GM12891 (cell line): ENCODE data around the gene ADAT3.

Source experiments
- DNase-seq: peaks from one replicate; pipeline ENCODE4 v3.0.0; 2011; ENCODE audit warnings: low spot score; ENCODE audit not compliant: insufficient read length
- FAIRE-seq: peaks from 2 replicates; lab custom pipeline; 2011; peaks lifted over from hg19 to GRCh38; lab: Jason Lieb, UNC
- PAX5 ChIP-seq: IDR thresholded peaks from 2 replicates; pipeline ENCODE4 v1.6.1; 2011; ENCODE audit warnings: low read length, moderate library complexity, mild to moderate bottlenecking; ENCODE audit not compliant: insufficient read depth, severe bottlenecking
- POLR2A ChIP-seq: IDR thresholded peaks from 2 replicates; pipeline ENCODE4 v1.6.1; 2011; ENCODE audit warnings: low read depth, low read length, control low read depth
- POLR2AphosphoS5 ChIP-seq: IDR thresholded peaks from 2 replicates; pipeline ENCODE4 v1.6.1; 2011; ENCODE audit warnings: low read depth, low read length, control low read depth
- POU2F2 ChIP-seq: IDR thresholded peaks from 2 replicates; pipeline ENCODE4 v1.6.1; 2011; ENCODE audit warnings: low read depth, mild to moderate bottlenecking, control low read depth, low read length, moderate library complexity
- SPI1 ChIP-seq: IDR thresholded peaks from 2 replicates; pipeline ENCODE4 v1.6.1; 2011; ENCODE audit warnings: low read depth, low read length, control low read depth
- TAF1 ChIP-seq: IDR thresholded peaks from 2 replicates; pipeline ENCODE4 v1.6.1; 2011; ENCODE audit warnings: low read depth, low read length, control low read depth

ADAT3 gene

DNA sequence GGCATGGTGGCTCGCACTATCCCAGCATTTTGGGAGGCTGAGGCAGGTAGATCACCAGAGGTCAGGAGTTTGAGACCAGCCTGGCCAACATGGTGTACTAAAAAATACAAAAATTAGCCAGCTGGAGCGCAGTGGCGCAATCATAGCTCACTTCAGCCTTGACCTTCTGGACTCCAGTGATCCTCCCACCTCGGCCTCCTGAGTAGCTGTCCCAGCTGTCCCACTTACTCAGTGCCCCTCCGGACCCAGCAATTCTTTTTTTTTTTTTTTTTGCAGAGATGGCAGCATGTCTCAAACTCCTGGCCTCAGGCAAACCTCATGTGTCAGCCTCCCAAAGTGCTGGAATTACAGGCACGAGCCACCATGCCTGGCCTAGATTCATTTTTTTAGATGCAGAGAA, 2.3 kb upstream of the ADAT3 start:
- TF ChIP-seq PAX5, result no peak
- no peak for TF ChIP-seq POLR2A
- TF ChIP-seq TAF1, result no peak
- no peak for TF ChIP-seq POLR2AphosphoS5
- TF ChIP-seq POU2F2, result no peak
- no peak for TF ChIP-seq SPI1
- FAIRE-seq (no peak), DNase-seq (no peak)

DNA sequence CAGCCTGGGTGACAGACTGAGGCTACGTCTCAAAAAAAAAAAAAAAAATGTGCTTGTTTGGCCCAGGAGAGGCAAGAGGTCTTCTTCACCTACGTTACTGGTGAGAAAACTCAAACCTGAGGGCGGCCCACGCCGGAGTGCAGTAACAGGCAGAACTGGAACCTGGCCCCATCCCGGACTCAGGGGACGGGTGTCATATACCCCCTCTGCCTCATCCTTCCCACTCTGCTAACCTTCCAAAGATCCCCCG, 414 bp upstream of the ADAT3 start:
- FAIRE-seq (no peak), DNase-seq (no peak)
- TF ChIP-seq PAX5, result no peak
- no peak for TF ChIP-seq TAF1
- no peak for TF ChIP-seq SPI1

DNA sequence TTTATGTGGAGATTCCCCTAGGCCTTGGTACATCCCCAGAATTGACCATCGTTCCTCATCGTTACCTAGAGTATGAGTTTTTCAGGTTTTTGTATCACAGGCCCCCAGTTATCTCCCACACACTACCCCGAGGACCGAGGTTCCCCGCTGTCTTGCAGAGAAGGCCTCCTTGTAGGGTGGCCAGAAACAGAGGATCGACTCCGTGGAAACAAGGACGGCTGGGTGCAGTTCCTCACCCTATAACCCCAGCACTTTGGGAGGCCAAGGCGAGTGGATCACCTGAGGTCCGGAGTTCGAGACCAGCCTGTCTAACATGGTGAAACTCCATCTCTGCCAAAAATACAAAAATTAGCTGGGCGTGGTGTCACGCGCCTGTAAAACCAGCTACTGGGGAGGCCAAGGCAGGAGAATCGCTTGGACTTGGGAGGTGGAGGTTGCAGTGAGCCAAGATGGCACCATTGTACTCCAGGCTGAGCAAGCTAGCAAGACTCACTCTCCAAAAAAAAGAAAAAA, 720 bp downstream of the ADAT3 start:
- DNase-seq (no peak), FAIRE-seq (peak; percentile 28)
- TF ChIP-seq POLR2A (no peak), PAX5 (no peak), SPI1 (no peak), TAF1 (no peak), POU2F2 (no peak), POLR2AphosphoS5 (no peak)

DNA sequence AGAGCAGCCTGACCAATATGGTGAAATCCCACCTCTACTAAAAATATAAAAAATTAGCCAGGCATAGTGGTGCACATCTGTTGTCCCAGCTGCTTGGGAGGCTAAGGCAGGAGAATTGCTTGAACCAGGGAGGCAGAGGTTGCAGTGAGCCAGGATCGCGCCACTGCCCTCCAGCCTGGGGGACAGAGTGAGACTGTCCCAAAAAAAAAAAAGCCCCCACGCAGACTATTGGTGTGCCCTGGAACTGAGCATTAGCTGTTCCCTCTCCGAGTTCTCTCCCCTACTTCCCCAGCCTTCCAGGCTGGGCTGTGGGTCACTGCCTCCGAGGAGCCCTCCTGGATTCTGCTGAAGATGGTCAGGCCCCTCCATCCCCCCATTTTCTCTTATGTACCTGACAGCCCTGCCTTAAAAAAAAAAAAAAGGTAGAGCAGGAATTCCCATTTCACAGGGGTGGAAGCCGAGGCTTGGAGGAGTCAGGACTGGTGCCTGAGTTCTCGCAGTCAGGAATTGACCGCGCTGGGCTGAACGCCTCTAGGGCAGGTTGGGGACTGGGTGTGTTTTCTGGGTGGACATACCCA, 1.9 kb downstream of the ADAT3 start:
- DNase-seq, result no peak
- FAIRE-seq, result no peak
- TF ChIP-seq TAF1 (no peak), SPI1 (no peak), POLR2AphosphoS5 (no peak), POLR2A (no peak), PAX5 (no peak), POU2F2 (no peak)

DNA sequence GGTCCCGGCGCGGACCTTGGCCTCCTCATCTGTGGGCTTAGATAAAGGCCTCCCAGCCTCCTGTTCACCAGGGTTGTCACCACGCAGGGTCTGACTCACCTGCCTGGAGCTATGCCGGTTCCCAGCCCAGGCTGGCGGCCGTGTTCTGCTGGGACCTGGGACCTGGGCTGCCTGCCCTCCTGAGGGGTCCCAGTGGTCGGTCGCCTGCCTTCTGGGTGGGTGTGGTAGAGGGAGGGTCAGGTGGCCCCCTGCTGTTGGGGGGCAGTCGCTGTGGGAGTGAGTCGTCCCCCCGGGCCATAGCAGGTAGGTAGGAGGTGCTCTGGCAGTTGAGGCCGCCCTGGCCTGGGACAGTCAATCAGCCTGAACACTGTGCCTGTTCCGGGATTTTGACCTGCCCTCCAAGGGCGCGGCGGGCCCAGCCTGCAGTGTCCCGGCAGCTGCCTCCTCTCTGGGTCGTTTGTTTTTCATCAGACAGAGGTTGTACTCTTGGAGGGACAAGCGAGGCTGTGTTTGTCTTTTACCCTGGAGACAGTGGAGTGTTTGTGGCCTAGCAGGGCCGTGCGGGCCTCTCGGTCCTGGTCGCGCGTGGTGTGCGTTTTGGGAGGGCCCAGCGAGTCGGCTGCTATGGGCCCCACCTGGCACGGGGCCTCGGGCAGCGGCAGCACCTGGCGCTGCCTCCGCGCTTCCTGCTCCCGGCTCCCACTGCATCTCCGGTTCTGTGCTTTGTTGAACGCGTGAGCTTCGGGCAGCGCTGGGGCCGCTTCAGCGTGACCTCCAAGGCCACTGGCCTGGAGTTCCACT, 2.6 kb downstream of the ADAT3 start:
- FAIRE-seq (no peak), DNase-seq (no peak)
- TF ChIP-seq POLR2A (no peak), POLR2AphosphoS5 (no peak), TAF1 (no peak), PAX5 (no peak)

DNA sequence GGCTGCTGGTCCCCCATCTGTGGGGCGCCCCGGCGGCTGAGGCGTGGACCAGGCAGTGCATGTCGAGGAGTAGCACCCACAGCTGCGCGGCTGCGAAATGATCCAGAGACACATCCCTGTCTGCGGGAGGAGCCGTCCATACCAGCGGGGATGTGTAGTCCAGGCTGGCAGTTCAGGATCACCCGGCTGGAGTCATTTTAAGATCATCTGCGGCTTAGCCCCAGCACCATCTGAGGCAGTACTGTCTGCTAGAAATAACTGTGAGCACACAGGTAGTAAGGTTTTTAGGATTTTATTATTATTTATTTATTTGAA, 3.1 kb downstream of the ADAT3 start:
- TF ChIP-seq POLR2A (no peak), PAX5 (no peak), SPI1 (no peak), POU2F2 (no peak), POLR2AphosphoS5 (no peak), TAF1 (no peak)
- DNase-seq (no peak), FAIRE-seq (no peak)

DNA sequence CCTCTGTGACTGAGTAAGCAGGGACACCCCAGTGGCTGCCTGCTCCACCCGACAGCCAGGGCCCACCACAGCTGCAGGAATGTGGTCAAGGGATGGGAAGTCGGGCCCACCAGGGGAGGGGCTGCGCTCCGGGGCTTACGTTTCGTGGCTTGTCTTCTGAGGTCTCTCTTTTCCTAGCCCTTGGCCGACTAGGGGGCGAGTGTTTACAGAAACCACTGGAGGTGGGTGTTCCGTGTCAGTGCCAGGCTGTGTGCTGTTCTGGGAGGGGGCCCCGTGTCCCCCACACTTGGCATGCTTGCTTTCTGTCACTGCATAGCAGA, 4.5 kb downstream of the ADAT3 start:
- no peak for TF ChIP-seq TAF1
- no peak for TF ChIP-seq PAX5
- no peak for TF ChIP-seq POU2F2
- no peak for TF ChIP-seq POLR2AphosphoS5
- TF ChIP-seq POLR2A, result no peak
- no peak for TF ChIP-seq SPI1
- no peak for DNase-seq
- FAIRE-seq, result no peak

DNA sequence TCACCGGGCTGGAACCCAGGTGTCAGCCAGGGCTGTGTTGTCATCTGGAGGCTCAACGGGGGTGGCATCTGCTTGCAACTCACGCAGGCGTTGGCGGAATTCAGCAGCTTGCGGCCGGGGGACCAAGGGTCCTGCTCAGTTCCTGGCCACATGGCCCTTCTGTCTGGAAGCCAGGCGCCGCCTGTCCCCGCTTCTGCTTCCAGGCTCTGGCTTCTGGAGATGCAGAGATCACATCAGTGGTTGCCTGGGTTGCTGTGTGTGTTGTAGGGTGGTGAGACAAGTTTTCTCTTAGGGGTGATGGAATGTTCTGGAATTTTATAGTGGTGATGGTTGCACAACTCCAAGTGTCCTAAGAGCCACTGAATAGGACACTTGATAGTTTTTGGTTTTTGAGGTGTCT, 5.0 kb downstream of the ADAT3 start:
- no peak for FAIRE-seq
- no peak for TF ChIP-seq POLR2AphosphoS5
- TF ChIP-seq SPI1, result no peak
- no peak for TF ChIP-seq PAX5
- no peak for TF ChIP-seq POLR2A
- no peak for TF ChIP-seq POU2F2
- TF ChIP-seq TAF1, result no peak
- no peak for DNase-seq

DNA sequence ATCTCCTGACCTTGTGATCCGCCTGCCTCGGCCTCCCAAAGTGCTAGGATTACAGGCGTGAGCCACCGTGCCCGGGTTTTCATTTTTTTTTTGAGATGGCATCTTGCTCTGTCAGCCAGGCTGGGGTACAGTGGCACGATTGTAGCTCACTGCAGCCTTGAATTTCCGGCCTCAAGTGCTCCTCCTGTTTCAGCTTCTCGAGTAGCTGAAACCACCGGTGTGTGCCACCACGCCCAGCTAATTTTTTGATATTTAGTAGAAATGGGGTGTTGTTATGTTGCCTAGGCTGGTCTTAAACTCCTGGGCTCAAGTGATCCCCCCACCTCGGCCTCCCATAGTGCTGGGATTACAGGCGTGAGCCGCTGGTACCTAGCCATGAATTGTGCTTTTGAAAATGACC, 5.9 kb downstream of the ADAT3 start:
- TF ChIP-seq POLR2A (no peak), POU2F2 (no peak), PAX5 (no peak), TAF1 (no peak), SPI1 (no peak), POLR2AphosphoS5 (no peak)
- DNase-seq, result no peak
- no peak for FAIRE-seq

DNA sequence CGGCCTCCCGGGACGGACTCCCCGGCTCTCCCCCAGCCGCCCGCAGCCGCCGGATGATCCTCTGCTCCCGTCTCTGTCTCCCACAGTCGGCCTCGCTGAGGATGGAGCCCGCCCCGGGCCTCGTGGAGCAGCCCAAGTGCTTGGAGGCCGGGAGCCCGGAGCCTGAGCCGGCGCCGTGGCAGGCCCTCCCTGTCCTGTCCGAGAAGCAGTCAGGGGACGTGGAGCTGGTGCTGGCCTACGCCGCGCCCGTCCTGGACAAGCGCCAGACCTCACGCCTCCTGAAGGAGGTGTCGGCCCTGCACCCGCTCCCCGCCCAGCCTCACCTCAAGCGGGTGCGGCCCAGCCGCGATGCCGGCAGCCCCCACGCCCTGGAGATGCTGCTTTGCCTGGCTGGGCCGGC, 6.8 kb downstream of the ADAT3 start:
- DNase-seq (no peak), FAIRE-seq (no peak)
- TF ChIP-seq POLR2AphosphoS5 (no peak), POLR2A (no peak), PAX5 (no peak), TAF1 (no peak), POU2F2 (no peak), SPI1 (no peak)
